ENCODE data around the gene VPS37C.

Gene VPS37C

GRCh38 chr11:61154528-61154927 lies 6.7 kb downstream of the VPS37C start:
- no peak for DNase-seq (ENCODE audit: low spot score)

- DNase-seq (ENCODE audit: low spot score), result no peak
Measured at GRCh38 chr11:61153593-61154095, 7.6 kb downstream of the VPS37C start.

GRCh38 chr11:61152816-61153592 lies 8.2 kb downstream of the VPS37C start:
- no peak for DNase-seq (ENCODE audit: low spot score)

GRCh38 chr11:61151545-61152252 lies 9.5 kb downstream of the VPS37C start:
- DNase-seq (ENCODE audit: low spot score), result no peak

DNA sequence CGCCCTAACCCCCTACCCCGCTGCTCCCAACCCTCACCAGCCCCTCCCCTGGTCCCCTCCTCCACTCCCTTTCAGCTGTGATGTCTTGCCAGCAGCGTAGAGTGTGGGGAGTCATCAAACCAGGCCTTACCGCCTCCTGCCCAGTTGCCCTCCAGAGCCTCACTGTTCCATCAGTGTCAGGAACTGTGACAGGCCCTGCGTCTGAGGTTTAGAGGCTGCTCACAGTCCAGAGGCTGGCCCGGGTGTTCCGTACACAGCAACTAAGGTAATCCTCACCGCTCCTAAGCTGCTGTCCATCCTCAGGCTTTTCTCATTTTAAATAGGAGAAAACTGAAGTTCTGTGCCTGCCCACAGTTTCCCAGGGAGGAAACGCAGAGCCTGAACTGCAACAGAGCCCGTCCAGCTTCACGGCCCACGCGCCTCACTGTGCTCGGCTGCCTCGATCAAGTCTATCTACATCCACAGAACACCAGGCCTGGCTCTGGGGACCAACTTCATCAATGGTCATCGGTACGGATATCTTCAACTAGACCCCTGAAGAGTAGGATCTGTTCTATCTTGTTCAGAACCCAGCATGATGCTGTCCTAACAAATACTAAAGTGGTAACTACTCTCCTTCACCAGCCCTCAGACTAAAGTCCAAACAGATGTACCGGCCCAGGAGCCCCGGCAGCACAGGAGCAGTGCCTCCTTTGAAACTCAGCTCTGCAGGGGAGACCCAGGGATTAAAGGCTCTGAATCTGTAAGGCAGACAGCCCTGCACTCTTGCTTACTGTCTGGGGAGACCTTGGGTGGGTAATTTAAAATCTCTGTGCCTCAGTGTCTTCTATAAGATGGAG lies 10.3 kb downstream of the VPS37C start:
- no peak for DNase-seq (ENCODE audit: low spot score)

- DNase-seq (ENCODE audit: low spot score), result peak; percentile 42
Measured at GRCh38 chr11:61149624-61150615, 11.3 kb downstream of the VPS37C start.

DNA sequence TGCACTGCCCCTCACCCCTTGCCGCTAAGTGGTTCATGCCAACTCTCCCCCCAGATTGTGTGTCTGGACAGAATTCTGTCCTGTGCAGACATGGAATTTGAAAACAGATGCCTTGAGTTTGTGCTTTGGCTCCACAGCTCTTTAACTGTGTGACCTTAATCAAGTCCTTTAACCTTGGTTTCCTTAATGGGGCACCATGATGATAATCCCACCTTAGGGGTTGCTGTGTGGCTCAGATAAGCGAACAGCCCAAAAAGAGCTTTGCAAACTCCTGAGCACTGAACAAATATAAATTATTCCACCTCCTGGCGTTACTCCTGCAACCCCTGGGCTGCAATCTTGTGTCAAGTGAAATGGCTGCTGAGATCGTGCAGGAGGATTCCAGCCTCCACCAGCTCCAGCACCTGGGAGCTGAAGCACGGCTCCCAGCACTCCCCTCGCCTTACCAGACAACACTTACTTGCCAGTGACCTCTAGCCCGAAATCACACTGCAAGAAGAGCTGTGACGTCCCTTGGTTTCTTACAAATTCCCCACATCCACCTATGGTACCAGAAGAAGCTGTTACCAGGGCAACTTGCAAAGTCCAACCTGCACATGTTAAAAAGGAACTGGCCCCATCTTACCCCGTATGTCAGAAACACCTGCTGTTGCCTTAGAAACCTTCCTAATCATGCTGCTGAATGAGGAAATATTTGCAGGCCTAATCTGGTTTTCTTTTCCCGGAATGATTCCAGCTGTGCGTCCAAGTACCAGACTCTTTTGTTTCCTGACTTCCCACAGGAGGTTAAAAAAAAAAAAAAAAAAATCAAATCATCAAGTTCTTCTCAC lies 13.2 kb downstream of the VPS37C start:
- no peak for DNase-seq (ENCODE audit: low spot score)

DNA sequence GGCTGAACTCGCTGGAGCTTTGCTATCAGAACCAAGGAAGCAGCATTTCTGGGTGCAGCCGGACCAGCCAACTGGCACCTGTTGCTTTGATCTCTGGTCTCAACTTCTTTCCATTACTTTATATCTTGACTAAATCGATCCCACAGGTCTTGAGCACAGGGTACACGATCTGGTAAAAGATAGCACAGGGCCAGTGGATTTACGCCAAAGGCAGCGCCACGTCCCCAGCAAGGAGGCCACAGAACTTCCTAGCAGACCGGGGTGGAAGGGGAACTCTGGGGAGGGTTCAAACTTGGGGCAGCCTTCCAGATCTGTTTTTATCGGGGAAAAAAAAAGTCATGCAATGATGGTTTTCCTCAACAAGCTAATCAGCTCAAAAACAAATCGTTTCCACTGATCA lies 14.0 kb downstream of the VPS37C start:
- no peak for DNase-seq (ENCODE audit: low spot score)

DNA sequence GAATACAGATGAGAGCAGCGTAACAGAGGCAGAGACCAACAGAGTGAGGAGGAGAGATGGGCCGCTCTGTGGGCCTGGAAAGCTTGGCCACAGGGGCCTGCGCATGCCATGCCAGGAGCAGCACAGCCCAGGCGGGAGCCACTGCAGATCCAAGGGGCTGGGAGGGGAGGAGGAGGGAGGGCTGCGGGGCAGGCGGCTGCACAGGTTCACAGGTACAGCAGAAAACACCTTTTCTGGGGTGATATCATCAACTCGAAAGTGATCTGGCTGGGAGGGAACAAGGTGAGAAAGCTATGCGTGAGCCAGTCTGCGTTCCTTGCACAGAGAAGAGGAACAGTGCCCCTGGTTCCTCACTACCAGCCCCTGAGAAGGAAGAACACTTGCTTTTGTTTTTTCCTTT lies 14.8 kb downstream of the VPS37C start:
- DNase-seq (ENCODE audit: low spot score), result no peak

GRCh38 chr11:61145228-61146005 lies 15.8 kb downstream of the VPS37C start:
- no peak for DNase-seq (ENCODE audit: low spot score)

DNA sequence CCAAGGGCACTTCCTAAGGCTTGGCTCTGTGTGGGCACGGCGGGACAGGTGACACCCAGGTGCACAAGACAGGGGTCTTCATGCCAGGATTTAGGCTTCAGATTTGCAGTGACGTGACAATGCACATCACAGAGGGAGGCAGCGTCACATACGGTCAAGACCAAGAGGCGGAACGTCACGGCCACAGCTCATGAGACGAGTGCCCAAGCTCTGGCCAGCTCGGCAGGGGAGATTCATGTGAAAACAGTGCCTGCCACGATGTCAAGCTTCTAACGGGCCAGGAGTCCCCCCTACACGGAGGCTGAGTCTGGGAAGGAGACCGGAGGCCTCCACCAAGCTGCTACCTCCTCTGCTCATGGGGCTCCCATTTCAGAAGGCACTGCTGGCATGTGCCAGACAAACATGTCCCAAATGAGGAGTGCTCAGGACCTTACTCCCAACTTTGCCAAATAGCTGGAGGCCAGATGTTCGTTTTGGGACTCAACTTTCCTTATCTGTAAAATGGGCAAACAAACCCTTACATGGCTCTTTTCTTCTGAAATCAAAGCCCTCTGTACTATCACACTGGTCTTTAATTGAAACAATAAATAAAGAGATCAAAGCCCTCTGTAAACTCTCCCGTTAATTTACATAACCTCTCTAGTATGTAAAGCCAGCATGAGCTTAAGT lies 16.6 kb downstream of the VPS37C start:
- no peak for DNase-seq (ENCODE audit: low spot score)

- DNase-seq (ENCODE audit: low spot score), result no peak
Measured at GRCh38 chr11:61142424-61142823, 18.8 kb downstream of the VPS37C start.

GRCh38 chr11:61141601-61142028 lies 19.6 kb downstream of the VPS37C start:
- no peak for DNase-seq (ENCODE audit: low spot score)

DNA sequence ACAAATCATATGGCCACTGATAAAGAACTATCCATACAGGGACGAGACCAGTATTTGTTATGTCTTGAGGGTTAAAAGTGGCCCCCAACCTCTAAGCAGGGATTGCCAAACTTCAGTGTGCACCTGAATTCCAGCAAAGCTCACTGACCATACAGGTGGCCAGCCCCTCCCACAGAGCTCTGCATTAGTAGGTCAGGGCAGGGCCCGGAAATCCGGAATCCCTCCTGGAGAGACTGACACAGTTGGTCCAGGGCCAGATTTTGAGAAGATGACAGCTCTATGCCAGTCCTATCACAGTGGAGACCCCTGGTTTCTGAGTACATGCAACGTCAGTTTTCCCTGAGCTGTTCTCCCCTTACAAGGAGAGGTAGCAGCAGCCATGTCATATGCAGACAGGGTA lies 20.8 kb downstream of the VPS37C start:
- no peak for DNase-seq (ENCODE audit: low spot score)

GRCh38 chr11:61139387-61139786 lies 21.8 kb downstream of the VPS37C start:
- DNase-seq (ENCODE audit: low spot score), result no peak

- DNase-seq (ENCODE audit: low spot score), result no peak
Measured at GRCh38 chr11:61138935-61139334, 22.3 kb downstream of the VPS37C start.

GRCh38 chr11:61134801-61135257 lies 26.4 kb downstream of the VPS37C start:
- no peak for DNase-seq (ENCODE audit: low spot score)

DNA sequence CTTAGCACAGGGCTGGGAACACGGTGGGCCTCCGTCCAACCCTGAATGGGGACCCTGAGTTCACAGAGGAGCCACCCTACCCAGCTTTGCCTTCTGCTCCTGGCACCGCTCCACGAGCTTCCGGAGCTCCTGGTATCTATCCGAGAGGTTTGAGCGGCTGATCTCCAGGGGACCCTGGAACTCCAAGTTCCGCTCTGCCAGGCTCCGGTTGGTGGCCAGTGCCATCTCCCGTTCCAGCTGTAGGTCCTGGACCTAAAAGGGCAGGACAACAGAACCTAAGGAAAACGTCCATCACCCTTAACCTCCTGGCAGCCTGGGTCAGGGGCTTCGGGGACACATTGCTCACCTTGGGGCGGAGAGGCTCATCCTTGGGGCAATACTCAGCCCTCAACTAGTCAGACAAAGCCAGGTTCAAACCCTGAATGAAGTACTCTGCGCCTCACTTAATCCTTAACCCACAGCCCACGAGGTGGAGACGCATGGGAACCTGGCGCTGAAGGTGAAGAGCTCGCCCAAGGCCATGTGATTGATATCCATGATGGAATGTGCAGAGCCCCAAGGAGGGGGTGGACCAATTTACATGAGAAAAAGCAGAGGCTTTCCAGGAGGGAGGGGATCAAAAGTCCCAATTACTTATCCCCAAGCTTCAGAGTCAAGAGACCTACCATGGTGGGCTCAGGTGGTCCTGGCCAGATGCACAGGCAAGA lies 27.1 kb downstream of the VPS37C start:
- no peak for DNase-seq (ENCODE audit: low spot score)
